HCT116 (cell line): ENCODE data around the gene TRPC4. TPM values are rescaled to one million over a fixed set of nuclear protein-coding genes. Genes with fewer than 3 reads are reported as not detected.

Experiments used
- ATAC-seq: fragments of 200-7000 bp; cut with Tn5 transposase; 2 replicates; pipeline ENCODE4 v1.9.1; 2020; ENCODE audit warnings: mild to moderate bottlenecking, moderate library complexity
- BruUV-seq: library from RNA; stranded (reverse); fragments of 400-500 nt; replicated peaks from 2 replicates; lab custom pipeline; 2021; lab: Mats Ljungman, UMichigan
- CTCF ChIA-PET: fragments of 300-600 bp; sonication (Branson Sonifier 250); formaldehyde crosslinking; loops from one replicate; lab custom pipeline; 2021; ENCODE audit warnings: antibody characterized with exemption; lab: Charles Lee
- POLR2A ChIA-PET: fragments of 300-600, 350-600 bp; sonication (Branson Sonifier 250); formaldehyde crosslinking; loops from one replicate; lab custom pipeline; 2021; ENCODE audit warnings: antibody characterized with exemption; lab: Charles Lee
- RAD21 ChIA-PET, 2 experiments: fragments of 300-600 bp; sonication (Branson Sonifier 250); formaldehyde crosslinking; loops; one replicate each; lab custom pipeline; 2023; ENCODE audit warnings: low total read pairs in 2 of 2; ENCODE audit not compliant: uncharacterized antibody in 2 of 2, unreplicated experiment in 2 of 2, low non-redundant PET in 1 of 2; lab: Charles Lee
- DNase-seq: peaks from one replicate; pipeline ENCODE4 v3.0.0-alpha.2; 2010; ENCODE audit warnings: low read depth, low spot score
- H2AFZ ChIP-seq: fragments of 200-600 bp; shearing (Covaris generic), sonication (generic); 2 replicates; pipeline ENCODE4 v1.6.1; 2017; ENCODE audit warnings: low read depth, mixed run types, mixed read lengths, antibody characterized with exemption, low read length; ENCODE audit not compliant: poor library complexity, severe bottlenecking
- H3K27ac ChIP-seq: 2 replicates; pipeline ENCODE4 v1.5.1; 2012; ENCODE audit warnings: low read depth, low read length
- H3K27me3 ChIP-seq: fragments of 200-600 bp; sonication (generic); 2 replicates; pipeline ENCODE4 v1.6.1; 2016; ENCODE audit warnings: mixed run types, low read length, mixed read lengths; ENCODE audit not compliant: insufficient read depth
- H3K36me3 ChIP-seq, 2 experiments: fragments of 200-500 bp in 1 of 2; fragments of 200-600 bp in 1 of 2; sonication (Bioruptor generic) in 1 of 2; sonication (generic) in 1 of 2; 2 replicates each; pipeline versions ENCODE4 v1.5.1 to v1.6.1; 2014 to 2016; ENCODE audit warnings: low read length in 2 of 2, inconsistent platforms in 1 of 2, mixed read lengths in 1 of 2, mixed run types in 1 of 2; ENCODE audit not compliant: insufficient read depth in 2 of 2, control insufficient read depth in 1 of 2
- H3K4me1 ChIP-seq, 2 experiments: fragments of 200-600 bp in 1 of 2; sonication (generic) in 1 of 2; 2 replicates each; pipeline versions ENCODE4 v1.5.1 to v1.6.1; 2012 to 2017; ENCODE audit warnings: low read length in 2 of 2, inconsistent platforms in 1 of 2, mild to moderate bottlenecking in 1 of 2, mixed read lengths in 1 of 2, mixed run types in 1 of 2, moderate library complexity in 1 of 2; ENCODE audit not compliant: insufficient read depth in 2 of 2, control insufficient read depth in 1 of 2
- H3K4me2 ChIP-seq: fragments of 200-600 bp; sonication (generic); 2 replicates; pipeline ENCODE4 v1.6.1; 2017; ENCODE audit warnings: mixed run types, low read length, mixed read lengths
- H3K4me3 ChIP-seq, 2 experiments: fragments of 200-600 bp in 1 of 2; sonication (generic) in 1 of 2; replicated peaks in 1 of 2; 2 replicates each; pipeline ENCODE4 v1.5.1; 2011 to 2016; ENCODE audit warnings: low read length in 2 of 2, control low read depth in 1 of 2, low read depth in 1 of 2, mild to moderate bottlenecking in 1 of 2, mixed read lengths in 1 of 2, mixed run types in 1 of 2
- H3K79me2 ChIP-seq: fragments of 200-600 bp; sonication (generic); 2 replicates; pipeline ENCODE4 v1.6.1; 2017; ENCODE audit warnings: mild to moderate bottlenecking, mixed run types, low read length, moderate library complexity, mixed read lengths; ENCODE audit not compliant: insufficient read depth
- H3K9ac ChIP-seq: fragments of 200-600 bp; sonication (generic); 2 replicates; pipeline ENCODE4 v1.6.1; 2016; ENCODE audit warnings: low read length, mixed read lengths
- H3K9me2 ChIP-seq: fragments of 200-600 bp; sonication (generic), shearing (Covaris generic); 2 replicates; pipeline ENCODE4 v1.6.1; 2017; ENCODE audit warnings: mixed run types, mild to moderate bottlenecking, moderate library complexity; ENCODE audit not compliant: insufficient read depth
- H3K9me3 ChIP-seq, 2 experiments: fragments of 200-500 bp in 1 of 2; fragments of 200-600 bp in 1 of 2; sonication (Bioruptor generic) in 1 of 2; sonication (generic) in 1 of 2; 2 replicates each; pipeline ENCODE4 v1.6.1; 2014 to 2017; ENCODE audit warnings: low read length in 2 of 2, mixed read lengths in 2 of 2, inconsistent platforms in 1 of 2, low read depth in 1 of 2, mild to moderate bottlenecking in 1 of 2, mixed run types in 1 of 2, moderate library complexity in 1 of 2; ENCODE audit not compliant: control insufficient read depth in 1 of 2, insufficient read depth in 1 of 2
- H4K20me1 ChIP-seq: fragments of 200-600 bp; sonication (generic), shearing (Covaris generic); 2 replicates; pipeline ENCODE4 v1.6.1; 2017; ENCODE audit warnings: mixed run types, mild to moderate bottlenecking, moderate library complexity; ENCODE audit not compliant: insufficient read depth
- CBX3 ChIP-seq: IDR thresholded peaks from 2 replicates; pipeline ENCODE4 v1.6.1; 2012; ENCODE audit warnings: low read depth
- CEBPB ChIP-seq: IDR thresholded peaks from 2 replicates; pipeline ENCODE4 v1.6.1; 2012; ENCODE audit warnings: low read depth
- EGR1 ChIP-seq: IDR thresholded peaks from 2 replicates; pipeline ENCODE4 v1.6.1; 2012; ENCODE audit warnings: low read depth
- ELF1 ChIP-seq: IDR thresholded peaks from 2 replicates; pipeline ENCODE4 v1.6.1; 2012; ENCODE audit warnings: low read depth, borderline replicate concordance
- EZH2 ChIP-seq: fragments of 200-600 bp; sonication (generic); IDR thresholded peaks from 2 replicates; pipeline ENCODE4 v1.6.1; 2017; ENCODE audit warnings: antibody characterized with exemption, mixed run types
- EZH2phosphoT487 ChIP-seq: fragments of 200-600 bp; IDR thresholded peaks from 2 replicates; pipeline ENCODE4 v1.6.1; 2018; ENCODE audit warnings: antibody characterized with exemption, borderline replicate concordance
- FOSL1 ChIP-seq: IDR thresholded peaks from 2 replicates; pipeline ENCODE4 v1.6.1; 2012; ENCODE audit warnings: low read depth
- JUND ChIP-seq: IDR thresholded peaks from 2 replicates; pipeline ENCODE4 v1.6.1; 2012
- POLR2A ChIP-seq: IDR thresholded peaks from 2 replicates; pipeline ENCODE4 v1.7.0; 2011; ENCODE audit warnings: borderline replicate concordance; ENCODE audit not compliant: insufficient read depth, insufficient read length; ENCODE audit errors: extremely low read depth
- POLR2AphosphoS5 ChIP-seq: IDR thresholded peaks from 2 replicates; pipeline ENCODE4 v1.6.1; 2011; ENCODE audit warnings: mild to moderate bottlenecking, low read depth, low read length, moderate library complexity
- RAD21 ChIP-seq: IDR thresholded peaks from 2 replicates; pipeline ENCODE4 v1.6.1; 2012; ENCODE audit warnings: low read depth, mild to moderate bottlenecking
- ZFX ChIP-seq: fragments of 450-650 bp; IDR thresholded peaks from 2 replicates; pipeline ENCODE4 v1.6.1; 2017
- intact Hi-C: fragments of 100-400 bp; cut with micrococcal nuclease; formaldehyde crosslinking; loops from 2 replicates; pipeline ENCODE4 v1.10.0; 2022
- total RNA-seq: library from RNA; stranded (reverse); gene quantifications from one replicate; pipeline ENCODE4 v1.2.1, GENCODE V29; 2021; ENCODE audit not compliant: unreplicated experiment
- TF ChIP-seq, protein P1 (sequence below): IDR thresholded peaks from 2 replicates; pipeline ENCODE4 v1.6.1; 2012; ENCODE audit warnings: low read depth
- TF ChIP-seq, protein P2 (sequence below): IDR thresholded peaks from 2 replicates; pipeline ENCODE4 v1.6.1; 2012
- TF ChIP-seq, protein P3 (sequence below): IDR thresholded peaks from 2 replicates; pipeline ENCODE4 v1.6.1; 2011; ENCODE audit warnings: mild to moderate bottlenecking, low read length, moderate library complexity; ENCODE audit not compliant: insufficient replicate concordance; ENCODE audit errors: extremely low read depth

Gene TRPC4
- total RNA-seq, 1 experiment from 2014 or later: not detected

DNA sequence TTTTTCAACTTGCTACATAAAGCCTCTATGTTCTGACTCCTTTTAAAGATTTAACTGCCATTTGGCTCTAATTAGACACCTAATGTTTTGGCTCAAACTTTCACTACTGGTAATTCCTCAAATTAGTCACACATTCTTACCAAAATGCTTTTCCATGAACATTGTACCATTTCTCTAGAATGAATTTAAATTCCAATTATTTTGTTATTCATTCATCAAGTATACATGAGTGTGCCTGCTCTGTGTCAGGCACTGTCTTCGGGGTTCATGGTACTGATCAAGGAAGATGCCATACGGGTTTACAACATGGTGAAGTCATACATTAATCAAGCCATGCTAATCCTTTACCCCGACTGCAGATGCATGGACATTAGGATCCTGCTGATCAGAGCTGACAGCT is 201.9 kb downstream of the TRPC4 start:
- BruUV-seq: no TSS peak
- TF ChIP-seq CBX3: no peak
- TF ChIP-seq RAD21: no peak
- TF ChIP-seq FOSL1: no peak
- TF ChIP-seq ZFX: no peak
- TF ChIP-seq EZH2: no peak
- TF ChIP-seq EZH2phosphoT487: no peak
- TF ChIP-seq POLR2AphosphoS5: no peak
- TF ChIP-seq EGR1: no peak
- TF ChIP-seq CEBPB: no peak
- TF ChIP-seq, all 23 proteins: peak for 0
- intact Hi-C loops: no loop called here
- CTCF ChIA-PET: no interaction called here
- H3K9me2 ChIP-seq: no peaks in the 10 kb centered on the region
- H3K27me3 ChIP-seq: no peaks in the 10 kb centered on the region
- ATAC-seq: no peak
- H3K36me3 ChIP-seq: no peaks in the 10 kb centered on the region
- no peaks in the 10 kb centered on the region for H4K20me1 ChIP-seq
- H3K9me3 ChIP-seq: peaks cover 14 to 32% of the 10 kb centered on the region in 2 experiments; a peak in 3 of 4 replicates
- H3K27ac ChIP-seq: no peak overlapping the region
- no peaks in the 10 kb centered on the region for H3K4me1 ChIP-seq
- H3K4me3 ChIP-seq: no peak overlapping the region
- RAD21 ChIA-PET: no interaction called here
- DNase-seq: no peak
- no peak overlapping the region for H3K9ac ChIP-seq
- POLR2A ChIA-PET: no interaction called here
- no peak overlapping the region for H2AFZ ChIP-seq
- no peak overlapping the region for H3K4me2 ChIP-seq
- H3K79me2 ChIP-seq: no peaks in the 10 kb centered on the region

DNA sequence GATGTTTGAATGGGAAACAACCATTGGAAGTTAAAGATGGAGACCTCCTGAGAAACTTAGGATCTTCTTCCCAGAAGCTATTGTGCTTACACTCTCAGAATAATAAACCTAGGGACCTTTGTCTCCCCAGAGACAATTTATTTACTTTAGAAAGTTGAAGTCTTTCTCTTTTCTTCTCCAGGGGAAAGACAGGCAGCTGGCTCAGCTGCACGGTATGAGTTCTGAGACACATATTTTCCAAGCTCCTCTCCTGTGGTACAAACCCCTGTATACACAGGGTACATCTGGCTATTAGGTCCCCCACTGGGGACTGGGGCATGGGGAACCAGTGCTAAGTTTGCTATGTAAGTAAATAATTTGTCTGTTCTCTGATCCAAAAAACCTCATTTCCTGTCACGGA is 203.5 kb downstream of the TRPC4 start:
- Histone ChIP-seq H3K79me2 (no peaks in the 10 kb centered on the region), H3K4me2 (no peak overlapping the region), H3K9me3 (peaks cover 14 to 30% of the 10 kb centered on the region in 2 experiments; a peak in 3 of 4 replicates), H3K4me3 (no peak overlapping the region), H3K9me2 (no peaks in the 10 kb centered on the region), H3K9ac (no peak overlapping the region), H3K4me1 (no peaks in the 10 kb centered on the region), H3K27ac (no peak overlapping the region), H4K20me1 (no peaks in the 10 kb centered on the region), H3K27me3 (no peaks in the 10 kb centered on the region), H2AFZ (no peak overlapping the region), H3K36me3 (no peaks in the 10 kb centered on the region)
- intact Hi-C loops: no loop called here
- POLR2A ChIA-PET: no interaction called here
- BruUV-seq: no TSS peak
- CTCF ChIA-PET: no interaction called here
- RAD21 ChIA-PET: no interaction called here
- TF ChIP-seq EGR1 (no peak), POLR2A (no peak), POLR2AphosphoS5 (no peak), ELF1 (no peak), JUND (no peak), CEBPB (no peak), CBX3 (no peak), FOSL1 (no peak), EZH2phosphoT487 (no peak)
- TF ChIP-seq, protein P1, sequence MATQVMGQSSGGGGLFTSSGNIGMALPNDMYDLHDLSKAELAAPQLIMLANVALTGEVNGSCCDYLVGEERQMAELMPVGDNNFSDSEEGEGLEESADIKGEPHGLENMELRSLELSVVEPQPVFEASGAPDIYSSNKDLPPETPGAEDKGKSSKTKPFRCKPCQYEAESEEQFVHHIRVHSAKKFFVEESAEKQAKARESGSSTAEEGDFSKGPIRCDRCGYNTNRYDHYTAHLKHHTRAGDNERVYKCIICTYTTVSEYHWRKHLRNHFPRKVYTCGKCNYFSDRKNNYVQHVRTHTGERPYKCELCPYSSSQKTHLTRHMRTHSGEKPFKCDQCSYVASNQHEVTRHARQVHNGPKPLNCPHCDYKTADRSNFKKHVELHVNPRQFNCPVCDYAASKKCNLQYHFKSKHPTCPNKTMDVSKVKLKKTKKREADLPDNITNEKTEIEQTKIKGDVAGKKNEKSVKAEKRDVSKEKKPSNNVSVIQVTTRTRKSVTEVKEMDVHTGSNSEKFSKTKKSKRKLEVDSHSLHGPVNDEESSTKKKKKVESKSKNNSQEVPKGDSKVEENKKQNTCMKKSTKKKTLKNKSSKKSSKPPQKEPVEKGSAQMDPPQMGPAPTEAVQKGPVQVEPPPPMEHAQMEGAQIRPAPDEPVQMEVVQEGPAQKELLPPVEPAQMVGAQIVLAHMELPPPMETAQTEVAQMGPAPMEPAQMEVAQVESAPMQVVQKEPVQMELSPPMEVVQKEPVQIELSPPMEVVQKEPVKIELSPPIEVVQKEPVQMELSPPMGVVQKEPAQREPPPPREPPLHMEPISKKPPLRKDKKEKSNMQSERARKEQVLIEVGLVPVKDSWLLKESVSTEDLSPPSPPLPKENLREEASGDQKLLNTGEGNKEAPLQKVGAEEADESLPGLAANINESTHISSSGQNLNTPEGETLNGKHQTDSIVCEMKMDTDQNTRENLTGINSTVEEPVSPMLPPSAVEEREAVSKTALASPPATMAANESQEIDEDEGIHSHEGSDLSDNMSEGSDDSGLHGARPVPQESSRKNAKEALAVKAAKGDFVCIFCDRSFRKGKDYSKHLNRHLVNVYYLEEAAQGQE: no peak
- TF ChIP-seq, protein P2, sequence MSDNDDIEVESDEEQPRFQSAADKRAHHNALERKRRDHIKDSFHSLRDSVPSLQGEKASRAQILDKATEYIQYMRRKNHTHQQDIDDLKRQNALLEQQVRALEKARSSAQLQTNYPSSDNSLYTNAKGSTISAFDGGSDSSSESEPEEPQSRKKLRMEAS: no peak
- TF ChIP-seq, protein P3, sequence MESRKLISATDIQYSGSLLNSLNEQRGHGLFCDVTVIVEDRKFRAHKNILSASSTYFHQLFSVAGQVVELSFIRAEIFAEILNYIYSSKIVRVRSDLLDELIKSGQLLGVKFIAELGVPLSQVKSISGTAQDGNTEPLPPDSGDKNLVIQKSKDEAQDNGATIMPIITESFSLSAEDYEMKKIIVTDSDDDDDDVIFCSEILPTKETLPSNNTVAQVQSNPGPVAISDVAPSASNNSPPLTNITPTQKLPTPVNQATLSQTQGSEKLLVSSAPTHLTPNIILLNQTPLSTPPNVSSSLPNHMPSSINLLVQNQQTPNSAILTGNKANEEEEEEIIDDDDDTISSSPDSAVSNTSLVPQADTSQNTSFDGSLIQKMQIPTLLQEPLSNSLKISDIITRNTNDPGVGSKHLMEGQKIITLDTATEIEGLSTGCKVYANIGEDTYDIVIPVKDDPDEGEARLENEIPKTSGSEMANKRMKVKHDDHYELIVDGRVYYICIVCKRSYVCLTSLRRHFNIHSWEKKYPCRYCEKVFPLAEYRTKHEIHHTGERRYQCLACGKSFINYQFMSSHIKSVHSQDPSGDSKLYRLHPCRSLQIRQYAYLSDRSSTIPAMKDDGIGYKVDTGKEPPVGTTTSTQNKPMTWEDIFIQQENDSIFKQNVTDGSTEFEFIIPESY: no peak
- DNase-seq: no peak
- no peak for ATAC-seq
